ENCODE measurements around the gene DPM3. TPM values are rescaled to one million over a fixed set of nuclear protein-coding genes. Genes with fewer than 3 reads are reported as not detected.

The DPM3 gene
- total RNA-seq, 1 experiment from 2014 or later, result 73.5 TPM

DNA sequence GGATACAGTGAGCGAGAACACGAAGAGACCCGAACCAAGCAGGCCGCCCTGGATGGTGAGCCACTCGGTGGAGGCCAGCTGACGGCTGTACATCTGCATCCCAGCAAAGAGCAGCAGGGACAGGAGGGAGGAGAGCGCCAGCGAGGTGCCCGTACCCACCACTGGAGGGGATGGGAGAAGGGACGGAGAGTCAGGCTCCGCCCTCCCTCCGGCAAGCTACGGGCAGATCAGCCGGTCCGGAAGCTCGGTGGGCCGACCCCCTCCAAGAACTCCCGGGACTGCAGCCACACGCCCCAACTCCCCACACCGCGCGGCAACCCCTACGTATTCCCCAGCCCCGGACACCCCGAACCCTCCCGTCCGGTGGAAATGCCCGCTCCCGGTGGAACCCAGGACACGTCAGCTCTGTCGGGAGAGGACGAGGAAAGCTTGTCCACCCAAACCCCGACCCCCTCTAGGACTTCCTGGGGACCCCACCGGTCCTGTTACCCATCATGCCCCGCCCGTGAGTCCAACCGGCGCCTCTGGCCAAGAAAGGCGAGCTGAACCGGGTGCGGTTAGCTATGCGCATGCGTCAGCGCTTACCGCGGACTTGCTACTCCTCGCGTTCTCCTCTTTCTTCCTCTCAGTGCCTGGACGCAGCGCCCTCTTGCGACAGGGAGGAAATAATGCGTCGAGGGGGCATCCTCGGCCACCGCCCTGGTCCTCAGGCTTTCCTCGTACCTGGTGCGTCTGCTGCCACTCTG, 32.6 kb upstream of the DPM3 start, which contains the start of gene KRTCAP2:
Gene KRTCAP2, minus strand, starts transcription at position 573 of the 746 bp plus-strand sequence. Its CDS starts 80 bp downstream, at position 493.
- DNase-seq (ENCODE audit: low spot score), result peak; percentile 97
- Mint-ChIP-seq H3K4me1 (peaks cover 29% of the 10 kb centered on the region), H3K4me3 (peak within 1 kb of the TSS; percentile 94), H3K36me3 (peaks cover 26% of the 10 kb centered on the region), H3K9me3 (no peaks in the 10 kb centered on the region), H3K27me3 (ENCODE audit: low read depth) (no peaks in the 10 kb centered on the region), H3K27ac (peak within 1 kb of the TSS; percentile 95)
- ATAC-seq, result peak; percentile 64
- ChIA-PET CTCF (interaction anchor here (0.5 to 12.2 kb wide), 76 partner anchors 9 to 1358 kb away, joined by 3 to 605 read pairs (median 5); partner anchors contain the start of genes ADAM15, CLK2, DPM3 and EFNA1), POLR2A (interaction anchor here (0.6 to 5.2 kb wide), 13 partner anchors 22 to 262 kb away, joined by 3 to 83 read pairs (median 3); partner anchors contain the start of genes SHC1 and THBS3)
- no peak for TF ChIP-seq HMGA2 (CRISPR knock-in tag; IDR thresholded peaks at IDR 0.05)
- TF ChIP-seq, protein P1, sequence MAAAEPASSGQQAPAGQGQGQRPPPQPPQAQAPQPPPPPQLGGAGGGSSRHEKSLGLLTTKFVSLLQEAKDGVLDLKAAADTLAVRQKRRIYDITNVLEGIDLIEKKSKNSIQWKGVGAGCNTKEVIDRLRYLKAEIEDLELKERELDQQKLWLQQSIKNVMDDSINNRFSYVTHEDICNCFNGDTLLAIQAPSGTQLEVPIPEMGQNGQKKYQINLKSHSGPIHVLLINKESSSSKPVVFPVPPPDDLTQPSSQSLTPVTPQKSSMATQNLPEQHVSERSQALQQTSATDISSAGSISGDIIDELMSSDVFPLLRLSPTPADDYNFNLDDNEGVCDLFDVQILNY (CRISPR knock-in tag; IDR thresholded peaks at IDR 0.05), result no peak
- no peak for TF ChIP-seq SOX15 (CRISPR knock-in tag; IDR thresholded peaks at IDR 0.05)
- TF ChIP-seq ZBTB21 (CRISPR knock-in tag; IDR thresholded peaks at IDR 0.05; ENCODE audit: borderline replicate concordance), result no peak
- TF ChIP-seq, protein P2, sequence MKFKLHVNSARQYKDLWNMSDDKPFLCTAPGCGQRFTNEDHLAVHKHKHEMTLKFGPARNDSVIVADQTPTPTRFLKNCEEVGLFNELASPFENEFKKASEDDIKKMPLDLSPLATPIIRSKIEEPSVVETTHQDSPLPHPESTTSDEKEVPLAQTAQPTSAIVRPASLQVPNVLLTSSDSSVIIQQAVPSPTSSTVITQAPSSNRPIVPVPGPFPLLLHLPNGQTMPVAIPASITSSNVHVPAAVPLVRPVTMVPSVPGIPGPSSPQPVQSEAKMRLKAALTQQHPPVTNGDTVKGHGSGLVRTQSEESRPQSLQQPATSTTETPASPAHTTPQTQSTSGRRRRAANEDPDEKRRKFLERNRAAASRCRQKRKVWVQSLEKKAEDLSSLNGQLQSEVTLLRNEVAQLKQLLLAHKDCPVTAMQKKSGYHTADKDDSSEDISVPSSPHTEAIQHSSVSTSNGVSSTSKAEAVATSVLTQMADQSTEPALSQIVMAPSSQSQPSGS (CRISPR knock-in tag; IDR thresholded peaks at IDR 0.05; ENCODE audit: borderline replicate concordance, low read depth), result no peak
- TF ChIP-seq, protein P3, sequence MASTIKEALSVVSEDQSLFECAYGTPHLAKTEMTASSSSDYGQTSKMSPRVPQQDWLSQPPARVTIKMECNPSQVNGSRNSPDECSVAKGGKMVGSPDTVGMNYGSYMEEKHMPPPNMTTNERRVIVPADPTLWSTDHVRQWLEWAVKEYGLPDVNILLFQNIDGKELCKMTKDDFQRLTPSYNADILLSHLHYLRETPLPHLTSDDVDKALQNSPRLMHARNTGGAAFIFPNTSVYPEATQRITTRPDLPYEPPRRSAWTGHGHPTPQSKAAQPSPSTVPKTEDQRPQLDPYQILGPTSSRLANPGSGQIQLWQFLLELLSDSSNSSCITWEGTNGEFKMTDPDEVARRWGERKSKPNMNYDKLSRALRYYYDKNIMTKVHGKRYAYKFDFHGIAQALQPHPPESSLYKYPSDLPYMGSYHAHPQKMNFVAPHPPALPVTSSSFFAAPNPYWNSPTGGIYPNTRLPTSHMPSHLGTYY (CRISPR knock-in tag; IDR thresholded peaks at IDR 0.05), result no peak
- TF ChIP-seq, protein P4, sequence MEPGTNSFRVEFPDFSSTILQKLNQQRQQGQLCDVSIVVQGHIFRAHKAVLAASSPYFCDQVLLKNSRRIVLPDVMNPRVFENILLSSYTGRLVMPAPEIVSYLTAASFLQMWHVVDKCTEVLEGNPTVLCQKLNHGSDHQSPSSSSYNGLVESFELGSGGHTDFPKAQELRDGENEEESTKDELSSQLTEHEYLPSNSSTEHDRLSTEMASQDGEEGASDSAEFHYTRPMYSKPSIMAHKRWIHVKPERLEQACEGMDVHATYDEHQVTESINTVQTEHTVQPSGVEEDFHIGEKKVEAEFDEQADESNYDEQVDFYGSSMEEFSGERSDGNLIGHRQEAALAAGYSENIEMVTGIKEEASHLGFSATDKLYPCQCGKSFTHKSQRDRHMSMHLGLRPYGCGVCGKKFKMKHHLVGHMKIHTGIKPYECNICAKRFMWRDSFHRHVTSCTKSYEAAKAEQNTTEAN (CRISPR knock-in tag; IDR thresholded peaks at IDR 0.05), result no peak
- TF ChIP-seq TP53 (CRISPR knock-in tag; IDR thresholded peaks at IDR 0.05), result 0 out of 2 replicates have a peak, but pooled peaks have one; percentile 30
- TF ChIP-seq, protein P5, sequence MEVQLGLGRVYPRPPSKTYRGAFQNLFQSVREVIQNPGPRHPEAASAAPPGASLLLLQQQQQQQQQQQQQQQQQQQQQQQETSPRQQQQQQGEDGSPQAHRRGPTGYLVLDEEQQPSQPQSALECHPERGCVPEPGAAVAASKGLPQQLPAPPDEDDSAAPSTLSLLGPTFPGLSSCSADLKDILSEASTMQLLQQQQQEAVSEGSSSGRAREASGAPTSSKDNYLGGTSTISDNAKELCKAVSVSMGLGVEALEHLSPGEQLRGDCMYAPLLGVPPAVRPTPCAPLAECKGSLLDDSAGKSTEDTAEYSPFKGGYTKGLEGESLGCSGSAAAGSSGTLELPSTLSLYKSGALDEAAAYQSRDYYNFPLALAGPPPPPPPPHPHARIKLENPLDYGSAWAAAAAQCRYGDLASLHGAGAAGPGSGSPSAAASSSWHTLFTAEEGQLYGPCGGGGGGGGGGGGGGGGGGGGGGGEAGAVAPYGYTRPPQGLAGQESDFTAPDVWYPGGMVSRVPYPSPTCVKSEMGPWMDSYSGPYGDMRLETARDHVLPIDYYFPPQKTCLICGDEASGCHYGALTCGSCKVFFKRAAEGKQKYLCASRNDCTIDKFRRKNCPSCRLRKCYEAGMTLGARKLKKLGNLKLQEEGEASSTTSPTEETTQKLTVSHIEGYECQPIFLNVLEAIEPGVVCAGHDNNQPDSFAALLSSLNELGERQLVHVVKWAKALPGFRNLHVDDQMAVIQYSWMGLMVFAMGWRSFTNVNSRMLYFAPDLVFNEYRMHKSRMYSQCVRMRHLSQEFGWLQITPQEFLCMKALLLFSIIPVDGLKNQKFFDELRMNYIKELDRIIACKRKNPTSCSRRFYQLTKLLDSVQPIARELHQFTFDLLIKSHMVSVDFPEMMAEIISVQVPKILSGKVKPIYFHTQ (CRISPR knock-in tag; IDR thresholded peaks at IDR 0.05), result no peak
- no peak for TF ChIP-seq ELF4 (CRISPR knock-in tag; IDR thresholded peaks at IDR 0.05; ENCODE audit: low read depth)
- TF ChIP-seq, protein P6, sequence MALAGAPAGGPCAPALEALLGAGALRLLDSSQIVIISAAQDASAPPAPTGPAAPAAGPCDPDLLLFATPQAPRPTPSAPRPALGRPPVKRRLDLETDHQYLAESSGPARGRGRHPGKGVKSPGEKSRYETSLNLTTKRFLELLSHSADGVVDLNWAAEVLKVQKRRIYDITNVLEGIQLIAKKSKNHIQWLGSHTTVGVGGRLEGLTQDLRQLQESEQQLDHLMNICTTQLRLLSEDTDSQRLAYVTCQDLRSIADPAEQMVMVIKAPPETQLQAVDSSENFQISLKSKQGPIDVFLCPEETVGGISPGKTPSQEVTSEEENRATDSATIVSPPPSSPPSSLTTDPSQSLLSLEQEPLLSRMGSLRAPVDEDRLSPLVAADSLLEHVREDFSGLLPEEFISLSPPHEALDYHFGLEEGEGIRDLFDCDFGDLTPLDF (CRISPR knock-in tag; IDR thresholded peaks at IDR 0.05), result no peak
- TF ChIP-seq FOXK1 (CRISPR knock-in tag; IDR thresholded peaks at IDR 0.05), result peak; percentile 63
- TF ChIP-seq CBFB (CRISPR knock-in tag; IDR thresholded peaks at IDR 0.05; ENCODE audit: low read depth), result 0 out of 2 replicates have a peak, but pooled peaks have one; percentile 16
- TF ChIP-seq TCF7 (CRISPR knock-in tag; IDR thresholded peaks at IDR 0.05; ENCODE audit: low read depth), result no peak
- no peak for TF ChIP-seq ZNF317 (CRISPR knock-in tag; IDR thresholded peaks at IDR 0.05; ENCODE audit: borderline replicate concordance, low read depth)
- TF ChIP-seq, protein P7, sequence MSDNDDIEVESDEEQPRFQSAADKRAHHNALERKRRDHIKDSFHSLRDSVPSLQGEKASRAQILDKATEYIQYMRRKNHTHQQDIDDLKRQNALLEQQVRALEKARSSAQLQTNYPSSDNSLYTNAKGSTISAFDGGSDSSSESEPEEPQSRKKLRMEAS (CRISPR knock-in tag; IDR thresholded peaks at IDR 0.05), result 0 out of 2 replicates have a peak, but pooled peaks have one; percentile 51
- no peak for TF ChIP-seq ZNF138 (CRISPR knock-in tag; conservative IDR thresholded peaks at IDR 0.05)
- TF ChIP-seq, protein P8, sequence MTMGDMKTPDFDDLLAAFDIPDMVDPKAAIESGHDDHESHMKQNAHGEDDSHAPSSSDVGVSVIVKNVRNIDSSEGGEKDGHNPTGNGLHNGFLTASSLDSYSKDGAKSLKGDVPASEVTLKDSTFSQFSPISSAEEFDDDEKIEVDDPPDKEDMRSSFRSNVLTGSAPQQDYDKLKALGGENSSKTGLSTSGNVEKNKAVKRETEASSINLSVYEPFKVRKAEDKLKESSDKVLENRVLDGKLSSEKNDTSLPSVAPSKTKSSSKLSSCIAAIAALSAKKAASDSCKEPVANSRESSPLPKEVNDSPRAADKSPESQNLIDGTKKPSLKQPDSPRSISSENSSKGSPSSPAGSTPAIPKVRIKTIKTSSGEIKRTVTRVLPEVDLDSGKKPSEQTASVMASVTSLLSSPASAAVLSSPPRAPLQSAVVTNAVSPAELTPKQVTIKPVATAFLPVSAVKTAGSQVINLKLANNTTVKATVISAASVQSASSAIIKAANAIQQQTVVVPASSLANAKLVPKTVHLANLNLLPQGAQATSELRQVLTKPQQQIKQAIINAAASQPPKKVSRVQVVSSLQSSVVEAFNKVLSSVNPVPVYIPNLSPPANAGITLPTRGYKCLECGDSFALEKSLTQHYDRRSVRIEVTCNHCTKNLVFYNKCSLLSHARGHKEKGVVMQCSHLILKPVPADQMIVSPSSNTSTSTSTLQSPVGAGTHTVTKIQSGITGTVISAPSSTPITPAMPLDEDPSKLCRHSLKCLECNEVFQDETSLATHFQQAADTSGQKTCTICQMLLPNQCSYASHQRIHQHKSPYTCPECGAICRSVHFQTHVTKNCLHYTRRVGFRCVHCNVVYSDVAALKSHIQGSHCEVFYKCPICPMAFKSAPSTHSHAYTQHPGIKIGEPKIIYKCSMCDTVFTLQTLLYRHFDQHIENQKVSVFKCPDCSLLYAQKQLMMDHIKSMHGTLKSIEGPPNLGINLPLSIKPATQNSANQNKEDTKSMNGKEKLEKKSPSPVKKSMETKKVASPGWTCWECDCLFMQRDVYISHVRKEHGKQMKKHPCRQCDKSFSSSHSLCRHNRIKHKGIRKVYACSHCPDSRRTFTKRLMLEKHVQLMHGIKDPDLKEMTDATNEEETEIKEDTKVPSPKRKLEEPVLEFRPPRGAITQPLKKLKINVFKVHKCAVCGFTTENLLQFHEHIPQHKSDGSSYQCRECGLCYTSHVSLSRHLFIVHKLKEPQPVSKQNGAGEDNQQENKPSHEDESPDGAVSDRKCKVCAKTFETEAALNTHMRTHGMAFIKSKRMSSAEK (CRISPR knock-in tag; IDR thresholded peaks at IDR 0.05; ENCODE audit: borderline replicate concordance), result no peak
- TF ChIP-seq, protein P9, sequence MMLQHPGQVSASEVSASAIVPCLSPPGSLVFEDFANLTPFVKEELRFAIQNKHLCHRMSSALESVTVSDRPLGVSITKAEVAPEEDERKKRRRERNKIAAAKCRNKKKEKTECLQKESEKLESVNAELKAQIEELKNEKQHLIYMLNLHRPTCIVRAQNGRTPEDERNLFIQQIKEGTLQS (CRISPR knock-in tag; conservative IDR thresholded peaks at IDR 0.05), result no peak
- no peak for TF ChIP-seq JUN (CRISPR knock-in tag; IDR thresholded peaks at IDR 0.05)
- no peak for TF ChIP-seq SP1 (CRISPR knock-in tag; conservative IDR thresholded peaks at IDR 0.05)
- no peak for TF ChIP-seq NFATC4 (CRISPR knock-in tag; IDR thresholded peaks at IDR 0.05)

Measured in WTC11 (cell line).